Osteocyte (in vitro differentiated cells): ENCODE results near the gene PSKH1. TPM values are rescaled to one million over a fixed set of nuclear protein-coding genes. Genes with fewer than 3 reads are reported as not detected.

Source experiments
- DNase-seq: peaks from one replicate; pipeline ENCODE4 v3.0.0; 2021; ENCODE audit warnings: mixed read lengths; ENCODE audit not compliant: unreplicated experiment; ENCODE audit errors: extremely low spot score
- H3K27ac Mint-ChIP-seq: one replicate; pipeline ENCODE4 v1.8.0; 2021; ENCODE audit warnings: mild to moderate bottlenecking, mixed read lengths; ENCODE audit not compliant: unreplicated experiment
- H3K27me3 Mint-ChIP-seq: one replicate; pipeline ENCODE4 v1.8.0; 2021; ENCODE audit warnings: mixed read lengths; ENCODE audit not compliant: unreplicated experiment
- H3K36me3 Mint-ChIP-seq: one replicate; pipeline ENCODE4 v1.8.0; 2021; ENCODE audit warnings: mixed read lengths; ENCODE audit not compliant: unreplicated experiment
- H3K4me1 Mint-ChIP-seq: one replicate; pipeline ENCODE4 v1.8.0; 2021; ENCODE audit warnings: mixed read lengths; ENCODE audit not compliant: unreplicated experiment
- H3K4me3 Mint-ChIP-seq: one replicate; pipeline ENCODE4 v1.8.0; 2021; ENCODE audit warnings: mild to moderate bottlenecking, moderate library complexity, mixed read lengths; ENCODE audit not compliant: unreplicated experiment
- H3K9me3 Mint-ChIP-seq: one replicate; pipeline ENCODE4 v1.8.0; 2021; ENCODE audit warnings: mixed read lengths; ENCODE audit not compliant: unreplicated experiment
- total RNA-seq: library from RNA; stranded (reverse); gene quantifications from 2 replicates; pipeline ENCODE4 v1.2.1, GENCODE V29; 2021
- TF ChIP-seq, protein P1 (sequence below): fragments of 200-600 bp; sonication (generic); IDR thresholded peaks from 2 replicates; pipeline ENCODE4 v1.5.0; 2021; ENCODE audit warnings: antibody characterized with exemption, mild to moderate bottlenecking, moderate library complexity

The PSKH1 gene
- total RNA-seq, 1 donor from 2014 or later: 45.5 TPM

DNA sequence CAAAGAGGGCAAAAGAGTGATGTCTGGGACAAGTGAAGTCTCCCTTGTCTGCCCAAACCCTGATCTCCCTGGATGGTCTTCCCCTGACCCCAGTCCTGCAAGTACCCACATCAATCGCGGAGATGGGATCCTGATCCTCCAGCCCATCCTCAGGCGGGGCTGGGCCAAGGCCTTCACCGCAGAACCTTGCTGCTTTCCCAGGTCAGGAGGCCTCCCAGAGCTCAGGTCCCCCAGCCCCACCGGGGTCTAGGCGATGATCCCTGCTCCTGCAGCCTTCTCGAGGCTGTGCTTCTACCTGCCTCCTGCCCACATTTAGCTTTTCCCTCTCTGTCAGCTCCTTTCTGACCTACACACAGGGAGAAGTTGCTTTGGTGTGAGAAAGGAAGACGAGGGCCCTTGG lies 69.1 kb downstream of the PSKH1 start:
- no peak for DNase-seq
- H3K36me3 Mint-ChIP-seq: peaks cover 34% of the 10 kb centered on the region
- no peak overlapping the region for H3K4me3 Mint-ChIP-seq
- H3K27me3 Mint-ChIP-seq: no peaks in the 10 kb centered on the region
- peaks cover 56% of the 10 kb centered on the region for H3K4me1 Mint-ChIP-seq
- no peak overlapping the region for H3K27ac Mint-ChIP-seq
- TF ChIP-seq, protein P1, sequence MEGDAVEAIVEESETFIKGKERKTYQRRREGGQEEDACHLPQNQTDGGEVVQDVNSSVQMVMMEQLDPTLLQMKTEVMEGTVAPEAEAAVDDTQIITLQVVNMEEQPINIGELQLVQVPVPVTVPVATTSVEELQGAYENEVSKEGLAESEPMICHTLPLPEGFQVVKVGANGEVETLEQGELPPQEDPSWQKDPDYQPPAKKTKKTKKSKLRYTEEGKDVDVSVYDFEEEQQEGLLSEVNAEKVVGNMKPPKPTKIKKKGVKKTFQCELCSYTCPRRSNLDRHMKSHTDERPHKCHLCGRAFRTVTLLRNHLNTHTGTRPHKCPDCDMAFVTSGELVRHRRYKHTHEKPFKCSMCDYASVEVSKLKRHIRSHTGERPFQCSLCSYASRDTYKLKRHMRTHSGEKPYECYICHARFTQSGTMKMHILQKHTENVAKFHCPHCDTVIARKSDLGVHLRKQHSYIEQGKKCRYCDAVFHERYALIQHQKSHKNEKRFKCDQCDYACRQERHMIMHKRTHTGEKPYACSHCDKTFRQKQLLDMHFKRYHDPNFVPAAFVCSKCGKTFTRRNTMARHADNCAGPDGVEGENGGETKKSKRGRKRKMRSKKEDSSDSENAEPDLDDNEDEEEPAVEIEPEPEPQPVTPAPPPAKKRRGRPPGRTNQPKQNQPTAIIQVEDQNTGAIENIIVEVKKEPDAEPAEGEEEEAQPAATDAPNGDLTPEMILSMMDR: no peak
- no peaks in the 10 kb centered on the region for H3K9me3 Mint-ChIP-seq

DNA sequence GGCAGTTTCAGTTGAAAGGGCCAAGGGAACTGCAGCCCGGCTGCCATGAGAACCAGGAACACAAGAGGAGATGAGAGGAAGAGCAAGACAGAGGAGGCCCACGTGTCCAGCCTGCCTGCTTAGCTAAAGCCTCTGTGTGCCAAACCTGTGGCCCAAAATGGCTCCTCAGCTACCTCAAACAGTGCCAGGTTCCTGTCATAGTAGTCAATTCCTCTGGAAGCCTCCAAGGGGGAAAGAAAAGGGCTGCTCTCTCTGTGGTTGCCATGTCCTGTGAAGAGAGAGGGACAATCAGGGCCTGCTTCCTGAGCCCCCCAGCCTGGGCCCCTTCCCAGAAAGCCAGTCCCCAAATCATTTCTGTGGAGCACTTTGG lies 70.2 kb downstream of the PSKH1 start:
- Mint-ChIP-seq H3K36me3 (peaks cover 29% of the 10 kb centered on the region), H3K27ac (no peak overlapping the region), H3K4me3 (no peak overlapping the region), H3K27me3 (no peaks in the 10 kb centered on the region), H3K9me3 (no peaks in the 10 kb centered on the region), H3K4me1 (peaks cover 57% of the 10 kb centered on the region)
- no peak for DNase-seq
- TF ChIP-seq, protein P1: no peak

DNA sequence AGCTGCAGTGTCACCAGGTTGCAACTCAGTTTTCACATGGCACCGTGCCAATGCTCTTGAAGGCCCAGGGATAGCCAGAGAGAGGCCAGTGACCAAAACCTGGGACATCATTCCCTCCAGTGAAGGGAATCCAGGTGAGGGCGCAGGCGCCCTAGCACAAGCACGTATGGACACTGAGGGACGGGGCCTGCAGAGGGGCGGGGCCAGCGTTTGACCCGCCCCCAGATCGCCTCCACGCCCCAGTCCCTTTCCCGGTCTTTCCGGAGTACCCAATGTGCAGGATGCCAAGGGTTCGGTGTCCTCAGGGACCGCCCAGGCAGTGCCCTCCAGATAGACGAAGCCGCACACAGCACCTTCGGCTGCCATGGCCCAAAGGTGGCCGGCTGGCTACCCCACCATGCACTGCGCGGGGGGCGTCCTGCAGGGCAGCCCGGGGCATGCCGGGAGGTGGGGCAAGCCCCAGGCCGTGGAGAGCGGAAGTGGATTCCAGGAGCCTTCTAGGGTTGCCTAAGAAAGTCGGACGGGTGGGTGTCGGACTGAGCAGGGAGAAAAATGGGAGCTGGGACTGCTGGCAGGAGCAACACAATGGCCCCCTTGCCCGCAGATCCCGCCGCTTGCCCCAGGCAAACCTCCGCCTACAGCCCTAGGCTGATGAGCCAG lies 70.7 kb downstream of the PSKH1 start:
- H3K4me1 Mint-ChIP-seq: peaks cover 57% of the 10 kb centered on the region
- H3K27ac Mint-ChIP-seq: no peak overlapping the region
- peaks cover 25% of the 10 kb centered on the region for H3K36me3 Mint-ChIP-seq
- H3K4me3 Mint-ChIP-seq: no peak overlapping the region
- no peak for DNase-seq
- TF ChIP-seq, protein P1: no peak
- H3K27me3 Mint-ChIP-seq: no peaks in the 10 kb centered on the region
- no peaks in the 10 kb centered on the region for H3K9me3 Mint-ChIP-seq

DNA sequence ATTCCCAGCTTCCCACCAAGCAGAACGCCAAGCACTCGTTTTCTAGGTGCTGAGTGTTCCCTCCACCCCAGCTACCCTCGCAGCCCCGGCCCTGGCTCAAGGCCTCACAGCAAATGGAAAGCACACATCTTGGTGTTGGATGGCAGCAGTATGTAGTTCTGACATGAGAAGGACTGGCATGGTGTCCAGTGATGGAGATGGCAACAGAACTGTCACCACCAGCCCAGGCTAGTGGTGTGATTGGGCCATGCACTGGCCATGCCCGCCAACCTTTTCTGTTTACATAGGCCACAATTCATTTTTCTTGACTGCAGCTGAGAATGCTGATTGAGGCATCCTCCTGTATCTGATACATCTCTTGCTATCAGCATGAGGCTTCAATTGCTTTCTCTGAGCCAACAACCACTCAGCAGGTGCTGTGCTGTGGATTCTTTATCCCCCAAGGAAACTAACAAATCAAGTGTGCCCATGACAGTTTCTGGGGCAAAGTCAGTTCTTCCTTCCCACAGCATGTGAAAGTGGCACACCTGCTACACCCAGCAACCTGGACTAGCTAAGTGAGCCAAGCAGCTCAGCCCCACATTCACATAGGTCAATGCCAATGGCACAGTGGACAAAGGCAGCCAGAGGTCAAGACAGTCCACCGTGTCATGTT lies 71.5 kb downstream of the PSKH1 start:
- no peaks in the 10 kb centered on the region for H3K9me3 Mint-ChIP-seq
- peaks cover 25% of the 10 kb centered on the region for H3K36me3 Mint-ChIP-seq
- H3K4me3 Mint-ChIP-seq: no peak overlapping the region
- H3K27me3 Mint-ChIP-seq: no peaks in the 10 kb centered on the region
- H3K27ac Mint-ChIP-seq: no peak overlapping the region
- DNase-seq: no peak
- TF ChIP-seq, protein P1: no peak
- H3K4me1 Mint-ChIP-seq: peaks cover 53% of the 10 kb centered on the region

DNA sequence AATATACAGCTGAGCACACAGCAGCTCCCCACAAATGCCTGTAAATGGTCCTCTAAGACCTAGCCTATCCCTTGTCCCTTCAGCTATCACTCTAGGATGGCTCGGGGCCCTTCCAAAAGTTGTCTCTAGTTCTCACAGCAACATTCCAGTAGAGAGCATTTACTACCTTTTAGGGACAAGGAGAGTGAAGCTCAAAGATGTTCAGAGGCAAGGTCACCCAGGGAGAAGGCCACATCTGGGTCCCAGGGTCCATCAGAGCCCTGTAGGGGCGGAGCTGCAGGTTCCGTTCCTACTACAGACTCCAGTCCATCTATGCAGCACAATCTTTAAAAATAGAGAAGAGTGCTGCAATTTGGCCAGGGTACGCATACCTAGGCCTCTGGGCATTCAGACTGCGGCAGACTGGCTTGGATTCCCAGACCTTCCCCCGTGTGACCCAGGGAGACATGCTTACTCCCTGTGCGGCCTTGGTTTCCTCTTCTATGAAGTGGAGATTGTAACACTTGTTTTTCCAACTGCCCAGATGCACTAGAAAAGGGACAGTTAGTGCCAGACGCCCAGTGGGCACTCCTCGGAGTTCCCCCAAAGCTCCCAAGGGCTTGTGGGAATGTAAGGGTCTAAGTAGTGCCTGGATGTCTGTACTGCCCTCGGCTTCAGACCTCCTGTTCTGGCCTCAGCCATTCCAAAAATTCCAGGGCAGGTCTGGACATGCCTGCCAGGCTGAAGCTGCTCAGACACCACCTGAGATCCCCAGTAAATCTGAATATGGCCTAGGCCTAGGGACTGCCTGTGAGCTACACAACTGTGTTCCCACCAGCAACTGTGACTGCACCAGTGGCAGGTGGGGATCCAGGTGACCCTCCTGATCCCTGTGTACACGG lies 72.9 kb downstream of the PSKH1 start:
- Mint-ChIP-seq H3K27me3 (no peaks in the 10 kb centered on the region), H3K4me1 (peaks cover 42% of the 10 kb centered on the region), H3K4me3 (peak overlapping the region; percentile 96), H3K9me3 (no peaks in the 10 kb centered on the region), H3K36me3 (peaks cover 21% of the 10 kb centered on the region), H3K27ac (peak overlapping the region; percentile 95)
- no peak for DNase-seq
- TF ChIP-seq, protein P1: no peak
